Kidney epithelial cell (primary cell): ENCODE measurements around the gene SLC25A6. TPM values are rescaled to one million over a fixed set of nuclear protein-coding genes. Genes with fewer than 3 reads are reported as not detected.

ENCODE experiments used
- DNase-seq: peaks from one replicate; pipeline ENCODE4 v3.0.0-alpha.2; 2010; ENCODE audit warnings: low read depth
- H3K27me3 ChIP-seq: 2 replicates; pipeline ENCODE4 v1.6.0; 2011; ENCODE audit warnings: low read length; ENCODE audit not compliant: control insufficient read depth, insufficient read depth
- H3K36me3 ChIP-seq: 2 replicates; pipeline ENCODE4 v1.5.1; 2011; ENCODE audit warnings: low read length; ENCODE audit not compliant: control insufficient read depth, insufficient read depth
- H3K4me3 ChIP-seq: 2 replicates; pipeline ENCODE4 v1.5.1; 2011; ENCODE audit warnings: low read depth, mild to moderate bottlenecking, control low read depth, low read length
- CTCF ChIP-seq: IDR thresholded peaks from 2 replicates; pipeline ENCODE4 v1.5.1; 2011; ENCODE audit warnings: mild to moderate bottlenecking, moderate library complexity, low read length, control low read depth, inconsistent platforms; ENCODE audit not compliant: insufficient read depth, poor library complexity, severe bottlenecking
- total RNA-seq: library from RNA; depleted of rRNA; stranded (reverse); fragments of >200 nt; gene quantifications from 2 replicates; pipeline ENCODE4 v1.2.3, GENCODE V29; 2015

Gene SLC25A6
- total RNA-seq, 1 donor from 2014 or later = 450 TPM

- no peak overlapping the region for H3K4me3 ChIP-seq
- DNase-seq = no peak
- TF ChIP-seq CTCF = no peak
- H3K27me3 ChIP-seq = no peaks in the 10 kb centered on the region
- no peaks in the 10 kb centered on the region for H3K36me3 ChIP-seq
These were observed 54.7 kb downstream of the SLC25A6 start for GRCh38 chrX:1336948-1337779.

- no peaks in the 10 kb centered on the region for H3K36me3 ChIP-seq
- no peak for DNase-seq
- H3K27me3 ChIP-seq = no peaks in the 10 kb centered on the region
- no peak within 1 kb of the TSS for H3K4me3 ChIP-seq
- no peak for TF ChIP-seq CTCF
These were observed 55.5 kb downstream of the SLC25A6 start, which contains the start of gene IL3RA for GRCh38 chrX:1336331-1336943. Gene IL3RA (plus strand): TSS chrX:1336785. CDS start chrX:1341766, 4,981 bp downstream.

Other genes with a start within 250 kb of the SLC25A6 start
- not detected in 2 replicates for gene CRLF2, start 179.5 kb downstream of the SLC25A6 start, total RNA-seq
- gene CSF2RA, start 123.3 kb downstream of the SLC25A6 start, total RNA-seq = 0.21 and 2.3 TPM in 2 replicates
- 1.2 and 9.7 TPM in 2 replicates for gene IL3RA, start 55.3 kb downstream of the SLC25A6 start, total RNA-seq
- 15.9 and 16.3 TPM in 2 replicates for gene ASMTL, start 60.8 kb upstream of the SLC25A6 start, total RNA-seq
- not detected in 2 replicates for gene P2RY8, start 145.1 kb upstream of the SLC25A6 start, total RNA-seq
- gene AKAP17A, start 199.5 kb upstream of the SLC25A6 start, total RNA-seq = 54.4 and 57.6 TPM in 2 replicates
- not detected in 2 replicates for gene ASMT, start 222.9 kb upstream of the SLC25A6 start, total RNA-seq